Measurements from ENCODE around the gene RSF1. TPM values are rescaled to one million over a fixed set of nuclear protein-coding genes. Genes with fewer than 3 reads are reported as not detected.

RSF1 gene
- total RNA-seq, 1 donor from 2014 or later = 68.8 TPM

DNA sequence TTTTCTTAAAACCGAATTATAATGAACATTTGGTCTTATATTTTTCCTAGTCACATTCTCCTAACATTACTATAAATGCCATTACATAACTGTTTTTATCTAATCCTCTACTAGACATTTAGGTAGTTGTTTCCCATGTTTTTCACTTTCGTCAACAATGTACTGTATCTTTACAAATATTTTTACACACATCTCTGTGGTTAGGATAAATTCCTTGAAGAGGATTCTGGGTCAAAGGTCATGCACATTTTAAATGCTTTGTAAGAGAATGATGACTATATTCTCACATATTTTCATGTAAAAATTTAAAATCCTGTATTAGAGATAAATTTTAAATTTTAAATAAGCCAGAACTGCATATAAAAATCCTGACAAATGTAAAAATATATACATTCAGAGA is 121.6 kb downstream of the RSF1 start:
- DNase-seq = no peak

GRCh38 chr11:77697865-77698264 is 122.7 kb downstream of the RSF1 start:
- H3K9me3 Mint-ChIP-seq = no peaks in the 10 kb centered on the region
- no peaks in the 10 kb centered on the region for H3K27me3 Mint-ChIP-seq
- no peak for TF ChIP-seq CTCF (IDR thresholded peaks at IDR 0.05)
- H3K4me3 Mint-ChIP-seq = no peak overlapping the region
- no peak overlapping the region for H3K27ac Mint-ChIP-seq
- ATAC-seq (ENCODE audit: low read depth) (no peak), DNase-seq (no peak)
- no peaks in the 10 kb centered on the region for H3K4me1 Mint-ChIP-seq
- peaks cover 70% of the 10 kb centered on the region for H3K36me3 Mint-ChIP-seq (ENCODE audit: low read depth)
- ChIA-PET POLR2A (no interaction called here), CTCF (no interaction called here)
- intact Hi-C loops (cut with micrococcal nuclease) = no loop called here

More for the DNA sequence above, 121.6 kb downstream of the RSF1 start:
- no peak for TF ChIP-seq CTCF (IDR thresholded peaks at IDR 0.05)
- no peak for ATAC-seq (ENCODE audit: low read depth)
- Mint-ChIP-seq H3K36me3 (ENCODE audit: low read depth) (peaks cover 69% of the 10 kb centered on the region), H3K4me1 (no peaks in the 10 kb centered on the region), H3K27me3 (no peaks in the 10 kb centered on the region), H3K27ac (no peak overlapping the region), H3K4me3 (no peak overlapping the region), H3K9me3 (no peaks in the 10 kb centered on the region)
- ChIA-PET CTCF (no interaction called here), POLR2A (no interaction called here)
- intact Hi-C loops (cut with micrococcal nuclease) = no loop called here

GRCh38 chr11:77695417-77695816 is 125.1 kb downstream of the RSF1 start:
- ChIA-PET POLR2A (no interaction called here), CTCF (no interaction called here)
- no peaks in the 10 kb centered on the region for H3K27me3 Mint-ChIP-seq
- DNase-seq (no peak), ATAC-seq (ENCODE audit: low read depth) (no peak)
- TF ChIP-seq CTCF (IDR thresholded peaks at IDR 0.05) = no peak
- no peaks in the 10 kb centered on the region for H3K9me3 Mint-ChIP-seq
- H3K27ac Mint-ChIP-seq = no peak overlapping the region
- H3K4me3 Mint-ChIP-seq = no peak overlapping the region
- intact Hi-C loops (cut with micrococcal nuclease) = no loop called here
- H3K4me1 Mint-ChIP-seq = no peaks in the 10 kb centered on the region
- H3K36me3 Mint-ChIP-seq (ENCODE audit: low read depth) = peaks cover 72% of the 10 kb centered on the region

GRCh38 chr11:77690649-77691048 is 129.9 kb downstream of the RSF1 start:
- intact Hi-C loops (cut with micrococcal nuclease) = no loop called here
- no peaks in the 10 kb centered on the region for H3K4me1 Mint-ChIP-seq
- ChIA-PET POLR2A (no interaction called here), CTCF (no interaction called here)
- H3K4me3 Mint-ChIP-seq = no peak overlapping the region
- TF ChIP-seq CTCF (IDR thresholded peaks at IDR 0.05) = no peak
- DNase-seq = no peak
- no peak for ATAC-seq (ENCODE audit: low read depth)
- H3K27ac Mint-ChIP-seq = no peak overlapping the region
- H3K27me3 Mint-ChIP-seq = no peaks in the 10 kb centered on the region
- H3K36me3 Mint-ChIP-seq (ENCODE audit: low read depth) = peaks cover 78% of the 10 kb centered on the region
- no peaks in the 10 kb centered on the region for H3K9me3 Mint-ChIP-seq

DNA sequence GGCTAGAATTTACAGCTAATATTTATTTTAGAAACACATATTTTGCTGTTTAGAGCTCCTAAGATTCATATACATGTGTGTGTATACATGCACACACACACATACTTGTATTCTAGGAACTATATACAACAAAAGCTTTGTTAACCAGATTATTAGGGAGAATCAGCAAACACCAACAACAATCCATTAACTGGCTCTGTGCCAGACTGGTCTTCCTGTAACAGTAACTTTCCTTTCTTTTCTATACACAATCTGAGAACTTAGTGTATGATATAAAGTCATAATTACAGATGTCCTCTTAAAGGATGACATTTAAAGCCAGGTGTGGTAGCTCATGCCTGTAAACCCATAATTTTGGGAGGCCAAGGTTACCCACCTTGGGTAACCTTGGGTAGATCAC is 133.4 kb downstream of the RSF1 start:
- H3K9me3 Mint-ChIP-seq = no peaks in the 10 kb centered on the region
- H3K27ac Mint-ChIP-seq = no peak overlapping the region
- H3K4me1 Mint-ChIP-seq = no peaks in the 10 kb centered on the region
- TF ChIP-seq CTCF (IDR thresholded peaks at IDR 0.05) = no peak
- ChIA-PET CTCF (no interaction called here), POLR2A (no interaction called here)
- peaks cover 82% of the 10 kb centered on the region for H3K36me3 Mint-ChIP-seq (ENCODE audit: low read depth)
- no peak overlapping the region for H3K4me3 Mint-ChIP-seq
- DNase-seq = no peak
- no peak for ATAC-seq (ENCODE audit: low read depth)
- H3K27me3 Mint-ChIP-seq = no peaks in the 10 kb centered on the region
- intact Hi-C loops (cut with micrococcal nuclease) = no loop called here

All from activated B cell treated with CpG ODN at 0.5 μM for 24 hours (primary cell).